EL (cell line): Measurements from ENCODE around the gene FAT3.

Experiments used
- DNase-seq: peaks from one replicate; pipeline ENCODE4 v3.0.0-alpha.2; 2016

FAT3 gene

DNA sequence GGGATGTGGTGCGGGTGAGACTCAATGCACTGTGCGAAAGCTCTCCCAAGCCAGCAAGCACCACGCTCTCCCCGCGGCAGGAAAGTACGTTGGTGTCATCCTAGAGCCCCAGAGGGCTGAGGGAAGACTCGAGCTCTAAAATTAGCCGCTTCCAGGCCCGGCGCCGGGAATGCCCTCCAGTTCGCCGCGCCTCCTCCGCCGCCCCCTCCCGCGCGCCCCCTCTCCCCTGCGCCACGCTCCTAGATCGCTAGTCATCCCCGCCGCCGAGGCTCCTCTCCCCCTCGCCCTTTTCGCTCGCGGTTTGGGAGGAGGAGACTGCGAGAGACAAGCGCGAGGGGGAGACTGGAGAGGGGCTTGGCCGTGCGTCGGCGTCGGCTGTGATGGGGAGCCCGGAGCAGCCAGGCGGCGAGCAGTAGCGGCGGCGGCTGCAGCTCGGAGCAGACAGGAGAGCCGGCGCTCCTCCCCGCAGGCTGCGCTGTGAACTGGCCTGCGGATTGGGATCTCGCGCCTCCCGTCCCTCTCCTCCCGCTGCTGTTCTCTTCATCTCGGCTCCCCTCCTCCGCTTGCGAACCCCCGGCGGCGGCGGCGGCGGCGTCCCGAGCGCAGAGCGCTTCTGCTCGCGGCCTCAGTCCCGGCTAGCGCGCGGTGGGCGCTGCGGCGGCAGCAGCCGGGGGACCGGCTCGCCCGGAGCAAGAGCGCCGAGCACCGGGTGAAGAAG lies at the start of gene FAT3:
Gene FAT3 (plus strand): TSS at position 412 of the 718 bp plus-strand sequence. CDS start 127,295 bp downstream, outside the sequence.
- DNase-seq, result peak; percentile 78

DNA sequence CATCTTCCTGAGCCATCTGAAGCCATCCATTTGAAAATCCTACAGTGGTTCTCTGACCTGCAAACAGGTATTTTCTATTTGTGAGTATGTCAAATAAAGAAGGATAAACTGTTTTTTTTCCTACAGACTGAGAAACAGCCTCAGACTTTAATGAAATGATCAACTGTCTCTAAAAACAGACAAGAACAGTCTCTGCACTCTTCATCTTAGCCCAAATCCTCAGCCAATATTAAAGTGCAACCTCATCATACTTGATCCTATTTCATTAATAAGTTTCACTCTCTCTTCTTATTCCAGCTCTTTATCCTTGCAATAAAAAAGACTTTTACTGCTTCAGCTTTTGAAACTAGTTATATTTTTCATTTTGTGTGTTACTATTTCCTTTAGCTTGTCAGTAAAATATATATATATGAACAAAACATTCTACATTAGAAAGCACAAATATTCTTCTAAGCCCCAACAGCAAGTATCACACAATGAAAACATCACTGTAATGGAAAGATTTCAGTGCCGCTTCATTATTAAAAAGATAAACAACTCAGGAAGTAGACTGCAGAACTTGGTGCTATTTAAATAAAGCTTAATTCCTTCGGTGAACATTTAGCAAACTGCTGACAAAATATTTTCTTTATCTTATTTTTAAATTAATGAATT lies 45.5 kb upstream of the FAT3 start:
- no peak for DNase-seq

DNA sequence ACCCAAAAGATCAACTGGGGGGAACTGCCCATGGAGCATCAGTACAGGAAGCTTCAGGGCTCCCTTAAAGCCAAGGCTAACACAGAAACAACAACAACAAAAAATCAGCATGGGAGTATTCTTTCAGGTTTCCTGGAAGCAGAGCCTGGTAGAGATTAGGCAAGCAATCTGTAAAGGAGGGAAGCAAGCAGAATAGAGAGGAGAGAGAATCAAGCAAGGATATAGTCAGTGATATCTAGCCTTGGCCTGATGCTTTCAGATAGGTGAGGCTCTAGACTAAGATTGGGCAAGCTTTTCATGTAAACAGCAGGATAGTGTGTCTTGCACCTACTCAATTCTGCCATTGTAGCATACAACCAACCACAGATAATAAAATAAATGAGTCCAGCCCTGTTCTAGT lies 44.4 kb upstream of the FAT3 start:
- DNase-seq, result no peak

DNA sequence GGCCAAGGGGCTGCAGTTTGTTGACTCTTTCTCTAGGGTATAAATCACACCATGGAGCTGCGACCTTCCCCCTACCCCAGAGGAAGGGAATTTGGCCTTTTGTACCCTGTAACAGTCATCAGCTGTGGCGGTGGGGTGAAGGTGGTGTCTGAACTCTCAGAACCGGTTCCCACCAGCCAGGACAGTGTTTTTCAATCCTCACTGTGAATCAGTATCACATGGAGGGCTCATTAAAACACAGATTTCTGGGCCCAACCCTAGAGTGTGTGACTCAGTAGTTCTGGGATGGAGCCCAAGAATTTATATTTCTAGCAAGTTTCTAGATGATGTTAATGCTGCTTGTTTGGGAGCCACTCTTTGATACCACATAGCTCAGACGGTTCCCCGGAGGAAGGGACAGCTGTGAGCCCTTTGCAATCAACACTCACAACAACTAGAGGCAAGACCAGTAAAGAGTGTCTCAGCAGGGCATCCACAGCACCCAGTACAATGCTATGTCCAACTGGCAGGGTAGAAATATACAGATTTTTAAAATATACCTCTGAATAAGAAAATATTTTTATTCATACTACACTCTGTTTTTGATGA lies 43.9 kb upstream of the FAT3 start:
- peak; percentile 80 for DNase-seq

DNA sequence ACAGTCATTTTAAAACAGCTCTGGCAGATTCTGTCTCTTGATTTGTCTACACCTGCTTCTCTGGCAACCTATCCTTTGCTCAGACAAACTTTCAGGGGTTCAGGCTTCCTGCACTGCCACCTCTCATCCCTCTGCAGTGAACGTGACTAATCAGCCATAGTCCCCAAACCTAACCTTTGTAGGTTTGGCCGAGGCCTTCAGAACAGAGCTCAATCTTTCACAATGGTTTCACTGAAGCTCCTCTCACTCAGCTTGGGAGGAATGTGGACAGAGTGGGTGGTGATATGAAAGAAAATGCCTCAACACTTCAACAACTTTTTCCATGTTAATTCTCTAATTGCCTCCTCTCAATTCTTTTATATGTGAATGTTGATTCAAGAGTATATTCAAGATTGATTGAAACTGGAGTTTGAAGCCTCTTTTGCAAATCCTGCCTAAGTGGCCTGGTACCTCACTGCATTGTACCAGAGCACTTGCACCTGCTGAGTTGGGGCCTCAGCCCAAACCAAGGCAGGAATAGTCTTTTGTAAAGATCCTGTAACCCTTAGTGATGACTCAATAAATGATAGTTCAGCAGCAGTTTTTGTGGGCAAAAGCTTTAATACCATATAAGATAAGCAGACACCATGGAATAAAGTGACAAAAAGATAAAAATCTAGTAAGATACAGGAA lies 33.9 kb upstream of the FAT3 start:
- no peak for DNase-seq

DNA sequence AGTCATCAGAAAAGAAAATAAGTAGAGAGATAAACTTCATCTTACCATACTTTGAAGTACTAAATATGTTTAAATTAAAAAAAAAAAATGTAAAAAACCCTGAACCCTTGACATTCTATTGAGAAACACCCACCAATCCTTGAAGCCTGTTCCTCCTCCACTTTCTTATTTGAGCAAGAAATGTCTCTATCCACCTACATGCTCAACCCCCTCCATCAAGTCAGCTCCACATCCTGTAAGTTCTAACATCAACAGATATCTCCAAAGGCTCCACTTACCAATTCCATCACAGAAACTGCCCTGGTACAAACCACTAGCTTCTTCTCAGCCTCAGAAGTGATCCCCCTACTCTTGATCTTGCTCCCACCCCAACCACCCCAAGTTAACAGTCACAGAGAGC lies 32.5 kb upstream of the FAT3 start:
- DNase-seq, result no peak

DNA sequence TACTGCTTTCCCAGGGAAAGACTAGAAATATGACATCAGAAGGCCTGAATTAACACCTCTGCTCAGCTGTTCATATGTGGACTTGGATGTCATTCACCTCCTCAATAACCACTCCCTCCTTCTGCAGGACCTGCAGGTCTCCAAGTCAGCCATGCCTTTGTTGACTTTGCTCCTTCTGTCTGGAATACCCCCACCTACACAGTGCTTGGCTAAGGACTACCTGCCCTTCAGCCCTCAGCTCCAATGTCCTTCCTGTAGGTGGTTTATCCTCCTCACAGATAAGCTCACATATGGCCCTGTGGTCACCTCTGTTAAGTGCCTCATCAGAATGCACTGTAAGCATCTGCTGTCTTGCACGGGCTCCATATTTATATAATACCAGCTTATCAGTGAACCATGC lies 26.4 kb upstream of the FAT3 start:
- DNase-seq, result no peak

DNA sequence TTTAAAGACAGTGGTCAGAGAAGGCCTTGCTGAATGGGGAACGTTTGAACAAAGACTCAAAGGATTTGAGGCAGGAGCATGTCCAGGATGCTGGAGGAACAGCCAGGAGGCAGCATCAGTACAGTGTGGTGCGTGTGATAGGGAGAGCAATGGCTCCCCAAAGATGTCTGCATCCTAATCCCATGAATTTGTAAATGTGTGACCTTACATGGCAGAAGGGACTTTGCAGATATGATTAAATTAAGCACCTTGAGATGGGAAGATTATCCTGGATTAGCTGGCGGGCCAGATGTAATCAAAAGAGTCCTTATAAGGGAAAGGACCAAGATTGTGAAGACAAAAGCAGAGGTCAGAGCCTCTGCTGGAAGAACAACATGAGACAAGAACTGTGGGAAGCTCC lies 24.6 kb upstream of the FAT3 start:
- no peak for DNase-seq

DNA sequence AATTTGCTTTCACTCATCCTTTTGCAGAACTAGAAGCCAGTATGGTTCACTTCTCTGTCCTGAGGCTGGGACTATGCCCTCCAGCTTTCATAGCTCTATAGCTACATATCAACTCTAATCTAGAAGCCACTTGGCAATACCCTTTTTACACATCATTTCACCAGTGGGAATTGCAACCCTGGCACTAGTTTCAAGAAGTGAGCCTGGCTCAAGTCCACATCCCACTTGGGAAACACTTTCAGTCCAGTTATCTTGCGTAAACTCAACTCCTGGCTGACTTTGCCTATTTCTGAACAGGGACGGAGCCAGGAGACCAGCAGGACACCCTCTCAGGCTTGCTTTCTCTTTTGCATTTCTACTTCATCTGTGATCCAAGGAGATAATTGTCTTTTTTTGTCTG lies 19.9 kb upstream of the FAT3 start:
- no peak for DNase-seq

DNA sequence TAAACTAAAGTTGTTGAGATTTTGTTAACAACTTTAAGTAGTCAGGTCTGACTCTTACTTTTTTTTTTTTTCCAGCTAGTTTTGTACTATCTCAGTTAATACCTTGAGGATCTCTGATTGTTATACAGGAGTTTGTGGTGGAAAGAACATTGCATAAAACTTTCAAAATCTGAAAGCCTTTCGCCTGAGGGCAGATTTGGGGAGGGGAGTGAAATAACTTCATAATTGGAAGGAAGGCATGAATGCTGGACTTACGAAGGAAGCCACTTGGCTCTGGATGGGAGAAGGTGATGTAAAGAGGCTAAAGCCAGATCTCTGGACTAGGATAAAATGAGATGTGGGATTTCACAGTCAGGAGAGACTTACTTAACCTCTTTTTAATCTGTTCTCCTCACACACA lies 18.2 kb upstream of the FAT3 start:
- no peak for DNase-seq

DNA sequence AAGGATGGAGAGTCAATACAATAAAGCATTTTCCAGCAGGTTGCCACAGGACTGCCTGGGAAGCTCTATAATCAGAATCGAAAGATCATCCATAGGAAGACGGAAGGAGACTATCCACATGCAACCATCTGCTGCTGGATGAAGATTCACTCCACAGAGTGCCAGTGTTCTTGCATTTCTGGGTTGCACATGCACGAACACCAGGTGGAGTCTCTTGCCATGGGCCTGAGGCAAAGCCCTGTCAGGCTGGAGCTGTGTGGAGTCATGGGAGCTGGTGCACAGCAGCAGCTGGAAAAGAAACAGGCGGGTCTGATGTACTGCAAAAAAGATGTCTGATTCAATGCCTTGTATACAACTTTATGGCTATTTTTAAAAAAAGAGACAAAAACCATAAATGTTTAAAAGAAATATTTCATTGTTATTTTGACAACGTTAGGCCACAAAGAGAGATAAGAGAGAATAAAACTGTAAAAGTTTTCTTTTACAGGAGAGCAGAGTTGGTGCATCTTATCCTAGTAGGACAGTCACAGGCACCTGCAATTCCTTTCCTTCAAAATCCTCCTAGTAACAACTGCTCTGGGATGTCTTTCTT lies 12.9 kb upstream of the FAT3 start:
- peak; percentile 52 for DNase-seq

DNA sequence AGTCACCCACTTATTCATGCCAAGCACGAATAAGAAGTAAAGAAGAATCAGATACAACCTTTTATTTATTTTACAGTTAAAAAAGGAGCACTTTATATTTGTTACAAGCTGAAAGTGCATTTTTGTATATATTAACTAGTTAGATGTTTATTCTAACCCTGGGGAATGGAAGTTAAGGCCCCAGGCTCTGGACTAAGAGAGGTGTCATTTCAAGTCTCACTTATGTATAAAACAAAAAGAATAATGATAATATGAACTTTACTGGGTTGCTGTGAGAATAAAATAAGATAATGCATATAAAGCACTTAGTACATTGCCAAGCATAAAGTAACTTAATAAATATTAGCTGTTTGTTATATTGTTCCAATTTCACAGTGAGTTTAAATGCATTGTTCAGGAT lies 12.1 kb upstream of the FAT3 start:
- no peak for DNase-seq

DNA sequence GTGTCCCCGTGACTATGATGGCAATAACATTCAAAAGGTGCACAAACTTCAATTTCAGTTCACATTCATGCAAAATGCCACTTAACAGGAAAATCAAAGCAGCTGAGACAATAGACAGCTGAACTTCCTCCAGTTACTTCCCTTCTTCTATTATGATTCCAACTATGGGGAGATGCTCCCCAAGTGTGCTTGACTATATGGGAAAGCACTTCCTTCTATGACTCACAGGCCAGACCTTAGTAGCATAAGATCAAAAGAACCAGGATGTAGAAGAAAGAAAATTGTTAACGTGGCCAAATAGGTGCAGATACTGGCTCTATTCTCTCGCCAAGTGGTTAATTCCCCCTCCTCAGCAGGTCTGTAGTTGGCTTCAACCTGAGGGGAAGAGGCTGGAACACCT lies 7.8 kb upstream of the FAT3 start:
- peak; percentile 13 for DNase-seq

DNA sequence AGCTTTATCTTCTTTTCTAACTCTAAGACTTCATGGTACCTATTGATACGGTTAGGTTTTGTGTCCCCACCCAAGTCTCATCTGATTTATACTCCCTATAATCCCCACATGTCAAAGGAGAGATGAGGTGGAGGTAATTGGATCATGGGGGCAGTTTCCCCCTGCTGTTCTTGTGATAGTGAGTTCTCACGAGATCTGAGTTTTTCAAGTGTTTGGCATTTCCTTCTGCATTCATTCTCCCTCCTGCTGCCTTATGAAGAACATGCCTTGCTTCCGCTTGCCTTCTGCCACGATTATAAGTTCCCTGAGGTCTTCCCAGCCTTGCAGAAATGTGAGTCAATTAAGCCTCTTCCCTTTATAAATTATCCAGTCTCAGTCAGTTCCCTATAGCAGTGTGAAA lies 5.1 kb upstream of the FAT3 start:
- no peak for DNase-seq

DNA sequence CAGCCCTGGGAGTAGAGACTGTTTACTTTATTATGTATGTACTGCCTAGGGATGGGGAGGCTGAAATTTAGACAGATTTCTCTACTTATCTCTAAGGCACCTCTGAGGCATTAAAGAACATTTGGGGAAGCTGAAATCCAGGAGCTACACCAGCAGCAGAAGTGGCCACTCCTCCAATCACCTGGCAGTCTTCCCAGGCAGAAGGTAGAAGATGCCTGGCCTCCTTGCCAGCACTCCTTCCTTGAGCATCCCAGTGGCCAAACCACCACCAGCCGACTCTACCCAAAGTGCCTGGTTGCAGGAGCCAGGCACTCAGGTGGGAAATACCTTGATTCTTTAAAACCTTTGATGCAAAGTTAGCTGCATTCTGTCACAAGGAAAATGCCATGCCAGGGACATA lies 1.9 kb upstream of the FAT3 start:
- DNase-seq, result no peak

DNA sequence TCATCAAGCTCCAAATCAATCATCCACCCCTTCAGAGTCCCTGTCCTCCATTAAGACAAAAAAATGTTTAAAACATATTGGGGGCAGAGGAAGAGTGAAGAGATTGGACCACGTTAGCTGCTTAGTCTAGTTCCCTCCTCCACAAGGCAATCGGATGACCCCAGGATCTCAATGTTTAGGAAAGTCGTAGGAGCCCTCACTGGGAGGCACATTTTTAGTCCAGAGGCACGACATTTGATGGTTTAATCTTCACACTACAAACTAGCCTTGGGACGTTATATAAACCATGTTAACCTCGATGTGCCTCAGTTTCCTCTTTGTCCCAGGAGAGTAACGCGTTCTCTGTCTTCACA lies 588 bp upstream of the FAT3 start:
- no peak for DNase-seq

DNA sequence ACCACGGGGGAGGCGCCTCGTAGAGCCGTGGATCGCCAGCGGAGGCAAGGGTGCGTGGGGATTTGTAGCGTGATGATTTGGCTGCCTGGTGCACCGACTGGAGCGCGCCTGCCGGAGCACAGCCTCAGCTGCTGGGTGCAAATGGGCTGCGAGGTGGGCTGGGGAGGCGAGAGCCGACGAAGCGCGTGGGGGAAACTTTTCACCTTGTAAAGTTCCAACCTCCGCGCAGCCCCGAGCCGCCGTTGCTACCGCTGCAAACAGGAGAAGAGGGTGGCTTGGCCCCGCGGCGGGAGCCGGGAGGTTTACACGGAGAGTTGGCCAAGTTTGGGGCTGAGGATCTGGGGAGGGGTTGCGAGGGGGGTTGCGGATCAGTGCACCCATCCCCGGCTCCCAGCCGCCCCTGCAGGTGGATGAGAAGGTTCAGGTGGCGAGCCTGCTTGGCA lies 528 bp downstream of the FAT3 start:
- DNase-seq, result peak; percentile 30

DNA sequence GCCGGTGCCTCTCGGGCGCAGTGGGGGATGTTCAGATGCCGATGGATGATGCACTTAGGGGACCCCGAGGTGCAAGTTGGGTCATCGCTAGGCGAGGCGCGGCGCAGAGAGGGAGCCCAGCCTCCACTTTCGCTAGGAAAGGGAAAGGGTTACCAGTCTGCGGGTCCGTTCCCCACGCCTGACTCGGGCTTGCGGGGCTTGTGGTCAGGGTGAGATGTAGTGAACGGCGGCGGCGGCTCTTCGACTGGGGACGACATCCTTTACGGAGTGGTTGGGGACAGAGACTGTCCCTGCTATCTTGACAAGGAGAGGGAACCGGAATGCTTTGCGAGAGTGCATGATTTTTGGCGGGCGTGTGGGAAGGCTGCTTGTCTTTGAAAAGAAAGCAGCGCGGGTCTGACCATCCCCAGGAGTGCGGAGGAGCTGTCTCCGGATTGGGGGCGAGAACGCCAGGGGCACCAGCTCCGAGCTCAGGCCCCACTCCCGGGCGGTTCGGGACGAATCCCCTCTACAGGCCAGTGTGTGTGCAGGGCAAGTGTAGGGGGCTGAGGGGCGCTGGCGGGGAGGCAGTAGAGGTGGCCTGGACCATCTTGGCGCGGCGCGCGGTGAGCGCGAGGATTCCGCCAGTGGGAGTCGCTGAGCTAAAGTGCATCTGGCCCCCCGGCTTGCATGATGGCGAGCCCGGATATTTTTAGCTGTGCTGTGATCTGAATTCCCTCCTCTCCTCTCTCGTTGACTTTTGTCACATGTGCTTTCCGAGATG lies 1.1 kb downstream of the FAT3 start:
- DNase-seq, result peak; percentile 50

DNA sequence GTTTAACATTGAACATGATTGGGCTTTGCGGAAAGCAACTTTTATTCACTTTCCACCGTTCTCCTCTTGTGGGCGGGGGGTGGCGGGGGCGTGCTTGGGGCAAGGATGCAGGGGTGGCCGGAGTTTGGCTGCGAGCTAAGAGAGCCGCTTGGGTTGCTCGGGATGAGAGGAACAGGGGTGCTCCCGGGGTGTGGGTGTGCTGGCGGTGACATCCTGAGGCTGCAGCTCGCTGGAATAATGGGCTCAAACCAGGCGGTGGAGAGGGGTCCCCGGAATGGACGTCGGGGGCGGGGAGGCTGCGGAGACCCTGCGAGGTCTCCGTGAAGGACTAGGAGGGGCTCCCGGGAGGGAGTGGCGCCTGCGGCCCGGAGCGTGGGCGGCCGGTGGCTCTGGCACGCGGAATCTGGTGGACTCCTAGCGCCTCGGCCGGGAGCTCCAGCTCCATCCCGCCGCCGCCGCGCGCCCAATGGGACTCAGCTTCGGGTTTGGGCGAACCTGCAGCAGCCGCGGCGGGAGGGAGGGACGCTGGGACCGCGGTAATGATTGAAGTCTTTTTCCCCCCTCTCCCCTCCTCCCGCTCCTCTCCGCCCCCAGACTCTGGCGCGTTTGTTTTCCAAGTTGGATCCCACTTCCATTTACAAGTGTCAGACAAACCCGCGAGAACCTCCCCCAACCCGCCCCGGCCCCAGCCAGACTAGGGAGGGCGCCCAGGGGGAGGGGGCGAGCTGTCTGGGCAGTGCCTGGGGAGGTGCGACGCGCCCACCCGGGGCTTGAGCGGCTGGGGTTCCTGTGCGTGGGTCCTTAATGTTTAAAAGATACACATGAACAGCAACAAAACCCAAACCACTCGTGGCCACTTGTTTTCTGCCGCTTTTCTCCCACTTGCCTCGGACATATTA lies 2.0 kb downstream of the FAT3 start:
- DNase-seq, result peak; percentile 47

DNA sequence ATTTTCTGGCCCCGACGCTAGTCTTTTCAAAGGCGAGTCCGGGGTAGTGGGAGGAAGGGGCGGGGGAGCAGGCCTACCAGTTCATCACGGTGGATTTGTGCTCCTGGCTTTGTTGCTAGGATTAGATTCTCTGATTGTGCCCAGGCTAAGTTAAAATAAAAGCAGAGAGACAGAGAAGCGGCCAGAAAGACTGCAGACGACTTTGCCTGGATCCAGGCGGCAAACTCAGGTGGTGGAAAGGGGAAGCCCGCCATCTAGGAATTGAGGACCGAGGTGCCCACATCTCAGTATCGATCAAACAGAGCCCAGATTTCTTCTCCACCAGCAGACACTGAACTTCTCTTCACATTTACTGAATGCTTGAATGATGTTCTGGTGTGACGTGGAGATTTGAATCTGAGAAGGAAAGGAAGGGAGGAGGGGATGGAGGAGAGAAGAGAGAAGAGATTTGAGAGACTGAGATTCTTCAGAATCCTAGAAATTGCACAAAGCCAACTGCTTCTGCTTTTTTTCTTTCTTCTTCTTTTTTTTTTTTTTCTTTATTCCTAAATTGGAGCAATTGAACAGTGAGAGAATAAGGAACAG lies 2.7 kb downstream of the FAT3 start:
- no peak for DNase-seq
